Astrocyte of the spinal cord (primary cell): ENCODE results near the gene PRMT5.
"Not testable (repeated sequence)": the region's sequence is repeated elsewhere in the genome, so short reads cannot be mapped to it uniquely, and the experiment has no call there.

Experiments
- DNase-seq: peaks from one replicate; pipeline ENCODE4 v3.0.0; 2011; ENCODE audit warnings: low read depth, low spot score
- H3K4me3 ChIP-seq: 2 replicates; pipeline ENCODE4 v1.5.1; 2011; ENCODE audit warnings: low read depth, mild to moderate bottlenecking, low read length, moderate library complexity
- CTCF ChIP-seq: IDR thresholded peaks from 2 replicates; pipeline ENCODE4 v1.5.1; 2012; ENCODE audit warnings: low read depth, mild to moderate bottlenecking, low read length, inconsistent platforms
- in situ Hi-C: cut with HindIII; loops from 2 replicates; pipeline ENCODE4 v1.10.0; 2017; ENCODE audit warnings: low sequenced_read_pairs

PRMT5 gene

GRCh38 chr14:22920697-22921096, 8.5 kb downstream of the PRMT5 start:
- TF ChIP-seq CTCF = no peak
- in situ Hi-C loops = no loop called here
- H3K4me3 ChIP-seq = no peak overlapping the region
- DNase-seq = no peak

- no peak for DNase-seq
- in situ Hi-C loops = no loop called here
- TF ChIP-seq CTCF = no peak
- peak overlapping the region; percentile 30 for H3K4me3 ChIP-seq
Observed at GRCh38 chr14:22919601-22919921, 9.6 kb downstream of the PRMT5 start.

GRCh38 chr14:22918804-22919600, 10.2 kb downstream of the PRMT5 start, which contains the start of gene RBM23:
RBM23 (minus strand) TSS chr14:22919149.
- DNase-seq = peak; percentile 100
- TF ChIP-seq CTCF = no peak
- H3K4me3 ChIP-seq = peak within 1 kb of the TSS; percentile 86
- in situ Hi-C loops = no loop called here

GRCh38 chr14:22915886-22916521, 13.2 kb downstream of the PRMT5 start:
- no peak overlapping the region for H3K4me3 ChIP-seq
- no peak for DNase-seq
- in situ Hi-C loops = no loop called here
- no peak for TF ChIP-seq CTCF

- H3K4me3 ChIP-seq, DNase-seq, in situ Hi-C loops: not testable (repeated sequence)
Observed at GRCh38 chr14:22914836-22915235, 14.3 kb downstream of the PRMT5 start.

GRCh38 chr14:22910916-22911315, 18.3 kb downstream of the PRMT5 start:
- in situ Hi-C loops = no loop called here
- DNase-seq = no peak
- no peak overlapping the region for H3K4me3 ChIP-seq
- no peak for TF ChIP-seq CTCF

GRCh38 chr14:22908601-22909000, 20.6 kb downstream of the PRMT5 start:
- in situ Hi-C loops = no loop called here
- TF ChIP-seq CTCF = no peak
- DNase-seq = no peak
- H3K4me3 ChIP-seq = no peak overlapping the region
